Lung (tissue), 12 donors: ENCODE results near the gene MACROH2A1. TPM values are rescaled to one million over a fixed set of nuclear protein-coding genes. Genes with fewer than 3 reads are reported as not detected.

Experiments used
- ATAC-seq: fragments of 200-7000 bp; cut with Tn5 transposase; one replicate; pipeline ENCODE4 v1.9.1; 2020; ENCODE audit warnings: moderate number of reproducible peaks; ENCODE audit not compliant: insufficient read depth, low FRiP score
- DNase-seq, 3 donors: peaks; one replicate each; pipeline ENCODE4 v3.0.0-alpha.2; 2013 to 2017
- H3K27ac ChIP-seq, 2 donors: one replicate each; pipeline ENCODE4 v1.5.1; 2013; ENCODE audit warnings: mild to moderate bottlenecking in 2 of 2, moderate library complexity in 2 of 2, control low read depth in 1 of 2, inconsistent platforms in 1 of 2, low read depth in 1 of 2, low read length in 1 of 2
- H3K27me3 ChIP-seq, 3 donors: one replicate each; pipeline ENCODE4 v1.5.1; 2013; ENCODE audit warnings: low read length in 2 of 3; ENCODE audit not compliant: control insufficient read depth in 3 of 3, insufficient read depth in 3 of 3
- H3K36me3 ChIP-seq, 4 donors: one replicate each; pipeline ENCODE4 v1.5.1; 2013; ENCODE audit warnings: low read length in 4 of 4, mild to moderate bottlenecking in 1 of 4, moderate library complexity in 1 of 4; ENCODE audit not compliant: control insufficient read depth in 4 of 4, insufficient read depth in 4 of 4
- H3K4me1 ChIP-seq, 5 donors: one replicate each; pipeline ENCODE4 v1.5.1; 2013; ENCODE audit warnings: low read length in 5 of 5, mild to moderate bottlenecking in 2 of 5, moderate library complexity in 1 of 5; ENCODE audit not compliant: control insufficient read depth in 5 of 5, insufficient read depth in 5 of 5
- H3K4me3 ChIP-seq: one replicate; pipeline ENCODE4 v1.5.1; 2013; ENCODE audit warnings: mild to moderate bottlenecking, control low read depth, moderate library complexity
- H3K9ac ChIP-seq, 2 donors: one replicate each; pipeline ENCODE4 v1.5.1; 2013; ENCODE audit warnings: low read length in 2 of 2, control low read depth in 1 of 2; ENCODE audit not compliant: insufficient read depth in 1 of 2
- H3K9me3 ChIP-seq, 4 donors: one replicate each; pipeline ENCODE4 v1.5.1; 2013; ENCODE audit warnings: low read length in 3 of 4, mild to moderate bottlenecking in 1 of 4, moderate library complexity in 1 of 4; ENCODE audit not compliant: control insufficient read depth in 4 of 4, insufficient read depth in 3 of 4
- WGBS, 2 donors: extraction: QIAGEN DNeasy Blood & Tissue Kit; methylation state at CpG; one replicate each; pipeline ENCODE4 v1.1.7; 2013; 5-methylcytosine and 5-hydroxymethylcytosine counted together
- polyA plus RNA-seq, 2 donors: library from polyadenylated mRNA; stranded (reverse); fragments of 200-250 nt; gene quantifications; one replicate each; pipeline ENCODE4 v1.2.1, GENCODE V29; 2013
- total RNA-seq, 2 donors: library from RNA; depleted of rRNA in 1 of 2; stranded (reverse); fragments of >200 nt in 1 of 2; gene quantifications; one replicate each; pipeline ENCODE4 v1.2.1, GENCODE V29; 2014 to 2021
- TF ChIP-seq, protein P1 (sequence below): IDR thresholded peaks from 2 replicates; pipeline ENCODE4 v1.5.1; 2012; ENCODE audit warnings: mild to moderate bottlenecking; ENCODE audit errors: control extremely low read depth, extremely low read depth
- donor health status: control.
- donor health status: control.
- donor health status: Bipolar disorder and iron deficiency.
- donor health status: healthy.
- donor health status: DM: yes; HTN: yes; CAD: no.

Gene MACROH2A1
- total and polyA plus RNA-seq, 4 donors, result 149 to 334 (median 248) TPM

DNA sequence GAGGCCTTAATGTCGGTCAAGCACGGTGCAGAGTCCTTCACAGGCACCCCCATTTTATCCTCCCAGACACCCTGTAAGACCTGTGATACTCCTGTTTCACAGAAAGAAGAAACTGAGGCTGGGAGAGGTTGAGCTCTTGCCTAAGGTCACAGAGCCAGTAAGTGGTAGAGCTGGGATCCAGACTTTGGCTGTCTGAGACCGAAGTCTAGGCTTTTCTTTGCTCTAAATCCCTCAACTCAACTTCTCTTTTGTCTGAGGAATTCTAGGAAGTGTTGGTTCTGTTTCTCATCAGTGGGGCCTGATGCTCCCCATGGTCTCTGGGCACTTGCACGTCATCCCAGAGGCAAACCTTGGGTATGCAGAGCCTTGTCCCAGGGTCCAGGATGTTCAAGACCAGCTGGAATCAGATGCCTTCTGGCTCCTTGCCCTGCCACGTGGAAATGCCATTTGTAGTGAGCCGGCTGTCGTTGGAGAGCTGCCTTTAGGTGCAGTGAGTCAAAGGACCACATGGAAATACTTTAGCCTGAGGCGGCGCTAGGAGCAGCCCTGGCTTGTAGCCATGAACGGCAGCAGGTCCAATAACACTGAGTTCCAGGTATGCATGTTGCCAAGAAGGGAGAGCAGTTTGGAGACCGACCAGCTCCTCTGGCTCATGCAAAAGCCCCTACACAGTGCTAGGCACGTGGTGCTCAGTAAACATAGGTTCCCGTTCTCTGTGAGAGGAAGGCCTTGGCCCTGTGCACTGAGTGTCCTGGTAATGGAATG lies 38.9 kb upstream of the MACROH2A1 start:
- WGBS, 2 donors, result 49 to 63% methylated on average over 13 of the region's 13 CpGs
- ATAC-seq (peak; percentile 15), DNase-seq (peak; percentile 79 to 80 (median 80))
- H3K27ac ChIP-seq, result peak overlapping the region in 1 of 2 donors; percentile 62
- TF ChIP-seq, protein P1, sequence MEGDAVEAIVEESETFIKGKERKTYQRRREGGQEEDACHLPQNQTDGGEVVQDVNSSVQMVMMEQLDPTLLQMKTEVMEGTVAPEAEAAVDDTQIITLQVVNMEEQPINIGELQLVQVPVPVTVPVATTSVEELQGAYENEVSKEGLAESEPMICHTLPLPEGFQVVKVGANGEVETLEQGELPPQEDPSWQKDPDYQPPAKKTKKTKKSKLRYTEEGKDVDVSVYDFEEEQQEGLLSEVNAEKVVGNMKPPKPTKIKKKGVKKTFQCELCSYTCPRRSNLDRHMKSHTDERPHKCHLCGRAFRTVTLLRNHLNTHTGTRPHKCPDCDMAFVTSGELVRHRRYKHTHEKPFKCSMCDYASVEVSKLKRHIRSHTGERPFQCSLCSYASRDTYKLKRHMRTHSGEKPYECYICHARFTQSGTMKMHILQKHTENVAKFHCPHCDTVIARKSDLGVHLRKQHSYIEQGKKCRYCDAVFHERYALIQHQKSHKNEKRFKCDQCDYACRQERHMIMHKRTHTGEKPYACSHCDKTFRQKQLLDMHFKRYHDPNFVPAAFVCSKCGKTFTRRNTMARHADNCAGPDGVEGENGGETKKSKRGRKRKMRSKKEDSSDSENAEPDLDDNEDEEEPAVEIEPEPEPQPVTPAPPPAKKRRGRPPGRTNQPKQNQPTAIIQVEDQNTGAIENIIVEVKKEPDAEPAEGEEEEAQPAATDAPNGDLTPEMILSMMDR, result no peak
- H3K27me3 ChIP-seq, result no peaks in the 10 kb centered on the region
- H3K4me1 ChIP-seq, result peaks cover 0 to 96% (median 67%) of the 10 kb centered on the region in 5 donors
- no peaks in the 10 kb centered on the region for H3K9me3 ChIP-seq
- H3K4me3 ChIP-seq, result no peak overlapping the region
- no peaks in the 10 kb centered on the region for H3K36me3 ChIP-seq
- no peak overlapping the region for H3K9ac ChIP-seq

DNA sequence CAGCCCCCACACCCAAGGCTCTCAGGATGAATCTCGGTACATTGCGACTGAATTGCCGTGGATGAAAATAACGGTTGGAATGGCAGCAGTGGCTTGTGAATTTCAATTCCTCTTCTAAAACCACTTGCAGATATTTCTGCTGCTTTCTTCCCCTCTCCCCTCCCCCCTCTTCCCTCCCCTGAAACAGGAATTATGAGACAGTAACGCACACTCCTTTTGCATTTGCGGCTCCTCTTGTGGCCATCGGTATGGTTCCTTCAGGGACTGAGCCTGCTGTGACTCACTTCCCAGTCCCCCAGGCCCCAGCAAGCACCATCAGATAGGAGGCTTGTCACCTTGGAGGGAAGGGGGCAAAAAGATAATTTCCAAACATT lies 38.4 kb upstream of the MACROH2A1 start:
- H3K4me3 ChIP-seq, result no peak overlapping the region
- no peaks in the 10 kb centered on the region for H3K36me3 ChIP-seq
- TF ChIP-seq, protein P1, result no peak
- no peak overlapping the region for H3K9ac ChIP-seq
- H3K4me1 ChIP-seq, result peaks cover 0 to 96% (median 63%) of the 10 kb centered on the region in 5 donors
- H3K9me3 ChIP-seq, result no peaks in the 10 kb centered on the region
- no peak for ATAC-seq
- no peak for DNase-seq
- H3K27me3 ChIP-seq, result no peaks in the 10 kb centered on the region
- H3K27ac ChIP-seq, result peak overlapping the region in 1 of 2 donors; percentile 62
- 20 to 54% methylated on average over 7 of the region's 7 CpGs for WGBS, 2 donors

DNA sequence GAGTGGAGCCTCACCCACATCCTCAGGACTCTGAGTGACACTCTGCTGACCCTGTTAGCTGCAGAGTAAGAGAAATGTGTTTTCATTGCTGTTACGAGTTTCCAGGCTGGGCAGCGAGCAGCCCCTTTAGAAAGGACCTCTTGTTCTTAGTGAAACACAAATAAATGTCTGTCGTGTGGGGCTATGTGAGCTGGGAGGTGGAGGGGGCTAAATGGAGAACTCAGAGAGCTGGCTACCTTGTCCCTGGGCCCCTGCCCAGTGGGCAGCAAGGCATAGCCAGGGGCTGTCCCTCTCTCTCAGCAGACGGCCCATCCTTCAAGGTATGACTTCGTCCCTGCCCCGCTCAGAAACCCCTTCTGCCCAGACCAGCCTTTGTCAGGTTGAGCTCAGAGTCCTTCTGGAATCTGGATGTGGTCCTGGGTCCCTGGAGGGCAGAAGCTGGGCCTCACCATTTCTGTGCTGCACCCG lies 38.0 kb upstream of the MACROH2A1 start:
- TF ChIP-seq, protein P1, result no peak
- no peak for DNase-seq
- Histone ChIP-seq H3K4me3 (no peak overlapping the region), H3K9ac (no peak overlapping the region), H3K27ac (peak overlapping the region in 1 of 2 donors; percentile 42), H3K36me3 (no peaks in the 10 kb centered on the region), H3K4me1 (peaks cover 0 to 92% (median 59%) of the 10 kb centered on the region in 5 donors), H3K27me3 (no peaks in the 10 kb centered on the region), H3K9me3 (no peaks in the 10 kb centered on the region)
- ATAC-seq, result no peak
- 48 to 58% methylated on average over 7 of the region's 7 CpGs for WGBS, 2 donors
